ENCODE measurements around the gene CPEB4. TPM values are rescaled to one million over a fixed set of nuclear protein-coding genes. Genes with fewer than 3 reads are reported as not detected.

Gene CPEB4
- total RNA-seq, 2 donors from 2014 or later, result 9.4 to 11.3 TPM

DNA sequence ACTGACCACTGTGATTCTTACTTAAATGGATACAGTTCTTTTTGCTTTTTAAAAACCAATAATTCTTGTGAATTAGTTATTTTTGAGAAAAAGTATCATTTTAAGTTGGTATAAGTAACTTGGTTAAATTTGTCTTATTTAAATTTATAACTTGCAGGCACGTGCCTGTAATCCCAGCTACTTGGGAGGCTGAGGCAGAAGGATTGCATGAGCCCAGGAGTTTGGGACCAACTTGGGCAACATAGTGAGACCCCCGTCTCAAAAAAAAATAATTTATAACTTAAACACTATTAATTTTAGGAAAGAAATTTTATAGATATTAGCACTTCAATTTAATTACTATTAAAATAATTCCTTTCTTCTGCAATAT, 5.0 kb downstream of the CPEB4 start:
- 100% methylated on average over 1 of the region's 2 CpGs; no CpG with 5 or more reads in 1 of the 2 experiments for WGBS, 2 experiments (ENCODE audit: insufficient coverage in 1 of 2, insufficient read length in 1 of 2)

DNA sequence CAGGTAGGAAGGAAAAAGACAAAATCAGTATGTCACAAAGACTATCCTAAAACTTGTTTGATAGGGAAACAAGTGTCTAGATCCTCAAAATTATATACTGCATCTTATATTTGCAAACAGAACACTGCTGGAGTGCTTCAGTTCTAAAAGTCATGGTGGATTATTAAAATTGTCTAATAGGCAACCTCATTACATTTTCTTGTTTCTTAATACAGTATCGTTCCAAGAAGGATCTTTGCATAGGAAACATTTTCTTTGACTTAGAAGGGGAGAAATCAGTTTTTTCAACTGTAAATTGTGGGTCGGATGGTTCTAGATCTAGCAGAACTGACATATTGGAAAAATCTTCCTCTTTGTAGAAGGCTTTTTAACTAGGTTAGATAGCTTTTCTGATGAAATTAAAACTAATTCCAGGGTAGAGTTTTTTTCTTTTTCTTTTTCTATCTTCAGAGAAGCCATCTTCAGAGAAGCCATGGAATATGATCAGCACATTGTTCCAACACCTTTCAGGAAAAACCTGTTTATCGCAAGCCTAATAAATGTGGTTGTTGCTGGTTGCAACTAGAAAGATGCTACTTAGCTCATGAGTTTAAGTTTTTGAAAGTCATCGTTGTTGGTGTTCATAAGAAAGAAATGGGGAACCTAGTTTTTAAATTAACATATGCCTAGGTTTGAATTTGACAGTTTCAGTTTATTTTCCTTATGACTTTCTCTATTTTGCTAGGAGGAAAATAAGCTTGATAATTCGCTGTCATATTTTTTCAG, 7.4 kb downstream of the CPEB4 start:
- Histone ChIP-seq H3K4me3 (ENCODE audit: low read length) (no peak overlapping the region), H3K36me3 (ENCODE audit: control insufficient read depth, insufficient read depth, low read length) (no peaks in the 10 kb centered on the region), H3K4me1 (ENCODE audit: control insufficient read depth, insufficient read depth, low read length) (no peaks in the 10 kb centered on the region), H3K9me3 (ENCODE audit: control insufficient read depth, low read length) (no peaks in the 10 kb centered on the region), H3K27ac (ENCODE audit: low read depth, low read length) (no peak overlapping the region), H3K9ac (ENCODE audit: extremely low read depth, low read length, poor library complexity, severe bottlenecking) (no peak overlapping the region), H3K27me3 (ENCODE audit: control insufficient read depth, insufficient read depth, low read length, poor library complexity, severe bottlenecking) (no peaks in the 10 kb centered on the region)
- Mint-ChIP-seq H3K27me3 (ENCODE audit: insufficient read depth) (no peaks in the 10 kb centered on the region), H3K4me1 (peaks cover 16% of the 10 kb centered on the region), H3K27ac (no peak overlapping the region), H3K36me3 (ENCODE audit: low read depth) (no peaks in the 10 kb centered on the region), H3K4me3 (no peak overlapping the region), H3K9me3 (no peaks in the 10 kb centered on the region)
- DNase-seq, result no peak
- TF ChIP-seq, protein P1, sequence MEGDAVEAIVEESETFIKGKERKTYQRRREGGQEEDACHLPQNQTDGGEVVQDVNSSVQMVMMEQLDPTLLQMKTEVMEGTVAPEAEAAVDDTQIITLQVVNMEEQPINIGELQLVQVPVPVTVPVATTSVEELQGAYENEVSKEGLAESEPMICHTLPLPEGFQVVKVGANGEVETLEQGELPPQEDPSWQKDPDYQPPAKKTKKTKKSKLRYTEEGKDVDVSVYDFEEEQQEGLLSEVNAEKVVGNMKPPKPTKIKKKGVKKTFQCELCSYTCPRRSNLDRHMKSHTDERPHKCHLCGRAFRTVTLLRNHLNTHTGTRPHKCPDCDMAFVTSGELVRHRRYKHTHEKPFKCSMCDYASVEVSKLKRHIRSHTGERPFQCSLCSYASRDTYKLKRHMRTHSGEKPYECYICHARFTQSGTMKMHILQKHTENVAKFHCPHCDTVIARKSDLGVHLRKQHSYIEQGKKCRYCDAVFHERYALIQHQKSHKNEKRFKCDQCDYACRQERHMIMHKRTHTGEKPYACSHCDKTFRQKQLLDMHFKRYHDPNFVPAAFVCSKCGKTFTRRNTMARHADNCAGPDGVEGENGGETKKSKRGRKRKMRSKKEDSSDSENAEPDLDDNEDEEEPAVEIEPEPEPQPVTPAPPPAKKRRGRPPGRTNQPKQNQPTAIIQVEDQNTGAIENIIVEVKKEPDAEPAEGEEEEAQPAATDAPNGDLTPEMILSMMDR (conservative IDR thresholded peaks at IDR 0.05), result no peak
- WGBS, 2 experiments (ENCODE audit: insufficient coverage in 1 of 2, insufficient read length in 1 of 2), result 93 to 96% methylated on average over 4 to 5 of the region's 5 CpGs

More for the DNA sequence above, 5.0 kb downstream of the CPEB4 start:
- no peak for DNase-seq
- H3K36me3 ChIP-seq (ENCODE audit: control insufficient read depth, insufficient read depth, low read length), result no peaks in the 10 kb centered on the region
- TF ChIP-seq, protein P1 (conservative IDR thresholded peaks at IDR 0.05), result no peak
- no peak overlapping the region for H3K4me3 Mint-ChIP-seq
- H3K27me3 ChIP-seq (ENCODE audit: control insufficient read depth, insufficient read depth, low read length, poor library complexity, severe bottlenecking), result no peaks in the 10 kb centered on the region
- no peaks in the 10 kb centered on the region for H3K9me3 ChIP-seq (ENCODE audit: control insufficient read depth, low read length)
- no peak overlapping the region for H3K27ac Mint-ChIP-seq
- no peaks in the 10 kb centered on the region for H3K4me1 ChIP-seq (ENCODE audit: control insufficient read depth, insufficient read depth, low read length)
- no peak overlapping the region for H3K9ac ChIP-seq (ENCODE audit: extremely low read depth, low read length, poor library complexity, severe bottlenecking)
- H3K36me3 Mint-ChIP-seq (ENCODE audit: low read depth), result no peaks in the 10 kb centered on the region
- H3K27ac ChIP-seq (ENCODE audit: low read depth, low read length), result no peak overlapping the region
- no peaks in the 10 kb centered on the region for H3K9me3 Mint-ChIP-seq
- peaks cover 24% of the 10 kb centered on the region for H3K4me1 Mint-ChIP-seq
- no peaks in the 10 kb centered on the region for H3K27me3 Mint-ChIP-seq (ENCODE audit: insufficient read depth)
- peak overlapping the region; percentile 88 for H3K4me3 ChIP-seq (ENCODE audit: low read length)

DNA sequence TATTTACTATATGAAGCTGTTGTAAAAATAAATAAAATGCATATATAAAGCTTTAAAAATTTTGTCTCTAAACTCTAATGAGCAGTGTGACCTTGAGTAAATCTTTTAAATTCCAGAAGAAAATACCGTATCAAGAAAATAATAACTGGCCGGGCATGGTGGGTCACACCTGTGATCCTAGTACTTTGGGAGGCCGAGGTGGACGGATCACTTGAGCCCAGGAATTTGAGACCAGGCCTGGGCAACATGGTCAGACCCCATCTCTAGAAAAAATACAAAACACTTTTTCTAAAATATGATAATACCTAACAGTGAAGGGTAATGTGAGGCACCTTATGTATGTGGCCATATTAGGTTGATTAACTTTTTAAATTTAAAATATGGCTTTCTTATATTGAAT, 8.5 kb downstream of the CPEB4 start:
- H3K4me1 ChIP-seq (ENCODE audit: control insufficient read depth, insufficient read depth, low read length), result no peaks in the 10 kb centered on the region
- H3K4me3 ChIP-seq (ENCODE audit: low read length), result no peak overlapping the region
- no peak overlapping the region for H3K9ac ChIP-seq (ENCODE audit: extremely low read depth, low read length, poor library complexity, severe bottlenecking)
- no peak overlapping the region for H3K27ac ChIP-seq (ENCODE audit: low read depth, low read length)
- WGBS, 2 experiments (ENCODE audit: insufficient coverage in 1 of 2, insufficient read length in 1 of 2), result 86 to 98% methylated on average over 2 to 4 of the region's 4 CpGs
- TF ChIP-seq, protein P1 (conservative IDR thresholded peaks at IDR 0.05), result no peak
- no peak overlapping the region for H3K4me3 Mint-ChIP-seq
- no peaks in the 10 kb centered on the region for H3K36me3 Mint-ChIP-seq (ENCODE audit: low read depth)
- H3K27me3 Mint-ChIP-seq (ENCODE audit: insufficient read depth), result no peaks in the 10 kb centered on the region
- DNase-seq, result no peak
- H3K4me1 Mint-ChIP-seq, result peaks cover 8% of the 10 kb centered on the region
- no peak overlapping the region for H3K27ac Mint-ChIP-seq
- no peaks in the 10 kb centered on the region for H3K36me3 ChIP-seq (ENCODE audit: control insufficient read depth, insufficient read depth, low read length)
- no peaks in the 10 kb centered on the region for H3K9me3 Mint-ChIP-seq
- no peaks in the 10 kb centered on the region for H3K27me3 ChIP-seq (ENCODE audit: control insufficient read depth, insufficient read depth, low read length, poor library complexity, severe bottlenecking)
- no peaks in the 10 kb centered on the region for H3K9me3 ChIP-seq (ENCODE audit: control insufficient read depth, low read length)

Measured in endodermal cell (in vitro differentiated cells).